ENCODE results near the gene THAP7. TPM values are rescaled to one million over a fixed set of nuclear protein-coding genes. Genes with fewer than 3 reads are reported as not detected.

The THAP7 gene
- total and polyA plus RNA-seq, 9 of the 15 experiments (the other 6 are each of a cell fraction or from before 2014, with no cell fraction given): 7.9 to 263 (median 84.1) TPM

GRCh38 chr22:21051145-21051830, 49.4 kb upstream of the THAP7 start (continued):
- no peak for TF ChIP-seq HES1 (IDR thresholded peaks at IDR 0.05; ENCODE audit: low read depth)
- TF ChIP-seq IRF2 (CRISPR knock-in tag; IDR thresholded peaks at IDR 0.05): no peak
- no peak for TF ChIP-seq ZNF146 (CRISPR knock-in tag; IDR thresholded peaks at IDR 0.05; ENCODE audit: unreplicated experiment)
- TF ChIP-seq RBM39 (optimal IDR thresholded peaks at IDR 0.05; ENCODE audit: low read depth, low read length): no peak
- 0 out of 2 replicates have a peak, but pooled peaks have one; percentile 14 for TF ChIP-seq TFAP4 (CRISPR knock-in tag; IDR thresholded peaks at IDR 0.05; ENCODE audit: borderline replicate concordance)
- TF ChIP-seq HNRNPH1 (optimal IDR thresholded peaks at IDR 0.05; ENCODE audit: low read depth, low read length): no peak
- TF ChIP-seq SIRT6 (IDR thresholded peaks at IDR 0.05; ENCODE audit: low read depth, low read length): no peak
- TF ChIP-seq HBP1 (CRISPR knock-in tag; IDR thresholded peaks at IDR 0.05): no peak
- no peak; the same call in 1 of the 2 replicates for TF ChIP-seq PHF8 (IDR thresholded peaks at IDR 0.05; ENCODE audit: borderline replicate concordance, low read length)
- no peak for TF ChIP-seq HDAC6 (IDR thresholded peaks at IDR 0.05; ENCODE audit: low read depth, low read length)
- TF ChIP-seq ZNF398 (CRISPR knock-in tag; IDR thresholded peaks at IDR 0.05): no peak
- peak; percentile 16; the same call in 1 of the 2 replicates for TF ChIP-seq THAP12 (CRISPR knock-in tag; IDR thresholded peaks at IDR 0.05)
- no peak for TF ChIP-seq BRCA1 (IDR thresholded peaks at IDR 0.05)
- peak; percentile 87; the same call in 1 of the 2 replicates for TF ChIP-seq BRCA1 (CRISPR knock-in tag; IDR thresholded peaks at IDR 0.05)
